Colonic mucosa (tissue), 4 donors: ENCODE data around the gene PTPRN2. TPM values are rescaled to one million over a fixed set of nuclear protein-coding genes. Genes with fewer than 3 reads are reported as not detected.

Source experiments
- DNase-seq: peaks from one replicate; pipeline ENCODE4 v3.0.0-alpha.2; 2020
- H3K27ac ChIP-seq: fragments of 200-600 bp; one replicate; pipeline ENCODE4 v1.8.0; 2021
- H3K27me3 ChIP-seq: fragments of 200-600 bp; one replicate; pipeline ENCODE4 v1.8.0; 2021
- H3K36me3 ChIP-seq: fragments of 200-600 bp; one replicate; pipeline ENCODE4 v1.8.0; 2021
- H3K4me1 ChIP-seq: fragments of 200-600 bp; one replicate; pipeline ENCODE4 v1.8.0; 2021; ENCODE audit warnings: mild to moderate bottlenecking
- H3K4me3 ChIP-seq: fragments of 200-600 bp; one replicate; pipeline ENCODE4 v1.8.0; 2021
- H3K9ac ChIP-seq, 2 donors: one replicate each; pipeline ENCODE4 v1.7.0; 2013; ENCODE audit warnings: control low read depth in 2 of 2, low read depth in 2 of 2, low read length in 2 of 2
- H3K9me3 ChIP-seq: fragments of 200-600 bp; one replicate; pipeline ENCODE4 v1.8.0; 2021
- intact Hi-C: fragments of 100-400 bp; cut with DNase I; formaldehyde crosslinking; loops from one replicate; pipeline ENCODE4 v1.14.1; 2022
- total RNA-seq, 2 donors: library from RNA; stranded (reverse); fragmentation: NEBNext Ultra II Directional in 1 of 2; extraction: Animal tissue kit (Norgen Biotek cat#: 25700) in 1 of 2; gene quantifications; one replicate each; pipeline ENCODE4 v1.2.1, GENCODE V29; 2021
- TF ChIP-seq, protein P1 (sequence below): fragments of 200-600 bp; IDR thresholded peaks from one replicate; pipeline ENCODE4 v1.8.0; 2022; ENCODE audit warnings: antibody characterized with exemption, mild to moderate bottlenecking
- donor health status: healthy.
- donor health status: DM: no; HTN: no; CAD: no.
- donor health status: DM: no; HTN: no; CAD: no.

The PTPRN2 gene
- total RNA-seq, 2 donors from 2014 or later: 14.7 to 21.6 TPM

GRCh38 chr7:157811946-157812345 is 775.7 kb downstream of the PTPRN2 start:
- H3K36me3 ChIP-seq: no peaks in the 10 kb centered on the region
- intact Hi-C loops: no loop called here
- H3K4me1 ChIP-seq: no peaks in the 10 kb centered on the region
- no peak overlapping the region for H3K27ac ChIP-seq
- H3K4me3 ChIP-seq: no peak overlapping the region
- H3K27me3 ChIP-seq: no peaks in the 10 kb centered on the region
- TF ChIP-seq, protein P1, sequence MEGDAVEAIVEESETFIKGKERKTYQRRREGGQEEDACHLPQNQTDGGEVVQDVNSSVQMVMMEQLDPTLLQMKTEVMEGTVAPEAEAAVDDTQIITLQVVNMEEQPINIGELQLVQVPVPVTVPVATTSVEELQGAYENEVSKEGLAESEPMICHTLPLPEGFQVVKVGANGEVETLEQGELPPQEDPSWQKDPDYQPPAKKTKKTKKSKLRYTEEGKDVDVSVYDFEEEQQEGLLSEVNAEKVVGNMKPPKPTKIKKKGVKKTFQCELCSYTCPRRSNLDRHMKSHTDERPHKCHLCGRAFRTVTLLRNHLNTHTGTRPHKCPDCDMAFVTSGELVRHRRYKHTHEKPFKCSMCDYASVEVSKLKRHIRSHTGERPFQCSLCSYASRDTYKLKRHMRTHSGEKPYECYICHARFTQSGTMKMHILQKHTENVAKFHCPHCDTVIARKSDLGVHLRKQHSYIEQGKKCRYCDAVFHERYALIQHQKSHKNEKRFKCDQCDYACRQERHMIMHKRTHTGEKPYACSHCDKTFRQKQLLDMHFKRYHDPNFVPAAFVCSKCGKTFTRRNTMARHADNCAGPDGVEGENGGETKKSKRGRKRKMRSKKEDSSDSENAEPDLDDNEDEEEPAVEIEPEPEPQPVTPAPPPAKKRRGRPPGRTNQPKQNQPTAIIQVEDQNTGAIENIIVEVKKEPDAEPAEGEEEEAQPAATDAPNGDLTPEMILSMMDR: no peak
- no peak for DNase-seq
- H3K9me3 ChIP-seq: no peaks in the 10 kb centered on the region
- H3K9ac ChIP-seq: no peak overlapping the region

DNA sequence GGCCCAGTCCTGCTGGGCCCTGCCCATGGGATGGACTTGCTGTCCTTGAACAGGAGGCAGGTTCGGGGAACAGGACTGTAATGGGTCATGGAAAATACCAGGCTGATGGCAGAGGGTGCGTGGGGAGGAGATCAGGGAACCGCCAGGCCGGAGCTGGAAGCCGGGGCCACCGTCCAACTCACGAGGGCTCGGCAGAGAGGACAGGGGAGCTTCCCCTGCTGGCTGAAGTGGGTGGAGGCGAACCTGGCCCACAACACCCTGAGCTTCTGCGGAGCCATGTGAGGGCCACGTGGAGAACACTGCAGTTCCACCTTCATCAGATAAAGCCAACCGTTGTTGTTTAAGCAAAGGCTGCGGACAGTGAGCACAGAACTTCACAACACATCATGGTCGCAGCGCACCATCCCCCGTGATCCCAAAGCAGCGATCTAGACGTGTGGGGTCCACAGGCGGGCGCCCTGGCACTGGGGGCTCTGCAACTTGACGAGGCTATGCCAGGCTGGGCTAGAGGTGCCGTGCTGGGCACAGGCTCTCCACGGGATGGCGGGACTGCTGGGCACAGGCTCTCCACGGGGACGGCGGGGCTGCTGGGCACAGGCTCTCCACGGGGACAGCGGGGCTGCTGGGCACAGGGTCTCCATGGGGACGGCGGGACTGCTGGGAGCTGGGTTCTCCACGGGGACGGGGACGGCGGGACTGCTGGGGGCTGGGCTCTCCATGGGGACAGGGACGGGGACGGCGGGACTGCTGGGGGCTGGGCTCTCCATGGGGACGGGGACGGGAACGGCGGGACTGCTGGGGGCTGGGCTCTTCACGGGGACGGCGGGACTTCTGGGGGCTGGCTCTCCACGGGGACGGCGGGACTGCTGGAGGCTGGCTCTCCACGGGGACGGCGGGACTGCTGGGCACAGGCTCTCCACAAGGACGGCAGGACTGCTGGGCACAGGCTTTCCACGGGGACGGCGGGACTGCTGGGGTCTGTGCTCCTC is 777.5 kb downstream of the PTPRN2 start:
- TF ChIP-seq, protein P1: no peak
- Histone ChIP-seq H3K4me1 (no peaks in the 10 kb centered on the region), H3K9me3 (no peaks in the 10 kb centered on the region), H3K27me3 (no peaks in the 10 kb centered on the region), H3K27ac (no peak overlapping the region), H3K4me3 (no peak overlapping the region), H3K36me3 (no peaks in the 10 kb centered on the region), H3K9ac (no peak overlapping the region)
- intact Hi-C loops: no loop called here
- DNase-seq: no peak

DNA sequence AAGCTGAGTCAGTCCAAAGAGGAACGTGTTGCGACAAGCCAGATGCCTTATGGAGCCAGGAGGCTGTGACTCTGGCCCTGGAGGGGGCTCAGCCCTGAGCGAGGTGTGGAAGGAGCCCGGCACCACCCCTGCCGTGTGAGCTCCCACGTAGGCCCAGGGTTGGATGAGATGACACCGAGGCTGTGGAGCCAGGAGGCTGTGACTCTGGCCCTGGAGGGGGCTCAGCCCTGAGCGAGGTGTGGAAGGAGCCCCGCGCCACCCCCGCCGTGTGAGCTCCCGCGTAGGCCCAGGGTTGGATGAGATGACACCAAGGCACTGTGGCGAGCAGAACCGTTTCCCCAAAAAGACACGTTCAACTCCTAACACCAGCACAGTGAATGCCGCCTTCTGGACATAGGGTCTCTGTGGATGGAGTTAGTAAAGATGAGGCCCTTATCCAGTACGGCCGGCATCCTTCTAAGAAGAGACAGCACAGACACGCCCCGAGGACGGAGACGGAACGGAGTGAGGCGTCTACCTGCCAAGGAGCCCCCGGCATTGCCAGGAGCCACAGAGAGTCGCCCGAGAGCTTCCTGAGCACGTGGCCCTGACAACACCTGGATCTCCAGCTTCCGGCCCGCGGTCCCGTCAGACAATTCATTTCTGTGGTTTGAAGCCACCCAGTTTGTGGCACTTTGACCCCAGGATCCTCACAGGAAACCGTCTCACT is 778.3 kb downstream of the PTPRN2 start:
- no peak overlapping the region for H3K9ac ChIP-seq
- TF ChIP-seq, protein P1: no peak
- H3K27ac ChIP-seq: no peak overlapping the region
- no peaks in the 10 kb centered on the region for H3K9me3 ChIP-seq
- no peak overlapping the region for H3K4me3 ChIP-seq
- intact Hi-C loops: no loop called here
- H3K27me3 ChIP-seq: no peaks in the 10 kb centered on the region
- H3K36me3 ChIP-seq: no peaks in the 10 kb centered on the region
- DNase-seq: no peak
- no peaks in the 10 kb centered on the region for H3K4me1 ChIP-seq

DNA sequence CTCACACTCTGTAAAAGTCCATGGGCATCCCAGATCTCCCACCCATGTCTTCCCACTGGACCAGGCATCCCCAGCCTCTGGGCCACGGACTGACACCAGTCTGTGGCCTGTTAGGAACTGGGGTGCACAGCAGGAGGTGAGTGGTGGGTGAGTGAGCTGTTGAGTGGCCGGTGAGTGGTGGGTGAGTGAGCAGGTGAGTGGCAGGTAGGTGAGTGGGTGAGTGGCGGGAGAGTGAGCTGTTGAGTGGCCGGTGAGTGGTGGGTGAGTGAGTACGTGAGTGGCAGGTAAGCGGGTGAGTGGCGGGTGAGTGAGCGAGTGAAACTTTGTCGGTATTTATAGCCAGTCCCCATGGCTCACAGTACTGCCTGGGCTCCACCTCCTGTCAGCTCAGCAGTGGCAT is 779.6 kb downstream of the PTPRN2 start:
- intact Hi-C loops: no loop called here

DNA sequence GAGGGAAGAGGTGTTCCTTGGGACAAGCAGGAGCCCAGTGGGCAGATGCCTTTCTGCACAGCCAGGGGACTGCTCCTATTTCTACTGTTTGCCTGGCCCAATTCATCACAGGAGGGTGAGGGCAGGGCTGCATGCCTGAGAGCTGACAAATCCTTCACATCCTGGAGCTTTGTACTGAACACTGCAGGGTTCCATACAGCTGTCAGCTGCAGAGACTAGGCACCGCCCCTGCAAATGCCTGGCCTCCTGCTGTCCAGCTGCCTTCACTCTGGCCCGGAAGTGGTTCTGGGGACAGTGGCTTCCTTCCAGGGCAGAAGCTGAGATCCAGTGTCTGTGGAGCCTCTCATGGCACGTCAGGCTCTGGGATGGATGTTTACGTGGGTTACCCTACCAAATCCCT is 780.1 kb downstream of the PTPRN2 start:
- no peak overlapping the region for H3K27ac ChIP-seq
- no peak overlapping the region for H3K4me3 ChIP-seq
- H3K36me3 ChIP-seq: no peaks in the 10 kb centered on the region
- TF ChIP-seq, protein P1: no peak
- intact Hi-C loops: no loop called here
- no peaks in the 10 kb centered on the region for H3K27me3 ChIP-seq
- no peaks in the 10 kb centered on the region for H3K4me1 ChIP-seq
- DNase-seq: no peak
- no peaks in the 10 kb centered on the region for H3K9me3 ChIP-seq
- H3K9ac ChIP-seq: no peak overlapping the region

More for the DNA sequence above, 779.6 kb downstream of the PTPRN2 start:
- no peak overlapping the region for H3K27ac ChIP-seq
- TF ChIP-seq, protein P1: no peak
- H3K4me1 ChIP-seq: no peaks in the 10 kb centered on the region
- no peak for DNase-seq
- H3K4me3 ChIP-seq: no peak overlapping the region
- no peaks in the 10 kb centered on the region for H3K9me3 ChIP-seq
- H3K9ac ChIP-seq: no peak overlapping the region
- H3K36me3 ChIP-seq: no peaks in the 10 kb centered on the region
- no peaks in the 10 kb centered on the region for H3K27me3 ChIP-seq
